ENCODE data around the gene DCAKD.

Gene DCAKD

GRCh38 chr17:44998646-44999045, 52.8 kb downstream of the DCAKD start:
- H3K36me3 ChIP-seq (replicated peaks; ENCODE audit: insufficient read depth, low read length): no peaks in the 10 kb centered on the region
- no peaks in the 10 kb centered on the region for H3K9me2 ChIP-seq (replicated peaks; ENCODE audit: insufficient read depth, low read length)
- H3F3A ChIP-seq (ENCODE audit: insufficient read depth, low read length): no peaks in the 10 kb centered on the region
- no peak overlapping the region for H3K4me3 ChIP-seq (ENCODE audit: low read length)
- DNase-seq: no peak
- TF ChIP-seq EZH2phosphoT487 (IDR thresholded peaks at IDR 0.05; ENCODE audit: low read length) (no peak), EZH2 (optimal IDR thresholded peaks at IDR 0.05; ENCODE audit: low read depth, low read length) (no peak)
- TF ChIP-seq, protein P1, sequence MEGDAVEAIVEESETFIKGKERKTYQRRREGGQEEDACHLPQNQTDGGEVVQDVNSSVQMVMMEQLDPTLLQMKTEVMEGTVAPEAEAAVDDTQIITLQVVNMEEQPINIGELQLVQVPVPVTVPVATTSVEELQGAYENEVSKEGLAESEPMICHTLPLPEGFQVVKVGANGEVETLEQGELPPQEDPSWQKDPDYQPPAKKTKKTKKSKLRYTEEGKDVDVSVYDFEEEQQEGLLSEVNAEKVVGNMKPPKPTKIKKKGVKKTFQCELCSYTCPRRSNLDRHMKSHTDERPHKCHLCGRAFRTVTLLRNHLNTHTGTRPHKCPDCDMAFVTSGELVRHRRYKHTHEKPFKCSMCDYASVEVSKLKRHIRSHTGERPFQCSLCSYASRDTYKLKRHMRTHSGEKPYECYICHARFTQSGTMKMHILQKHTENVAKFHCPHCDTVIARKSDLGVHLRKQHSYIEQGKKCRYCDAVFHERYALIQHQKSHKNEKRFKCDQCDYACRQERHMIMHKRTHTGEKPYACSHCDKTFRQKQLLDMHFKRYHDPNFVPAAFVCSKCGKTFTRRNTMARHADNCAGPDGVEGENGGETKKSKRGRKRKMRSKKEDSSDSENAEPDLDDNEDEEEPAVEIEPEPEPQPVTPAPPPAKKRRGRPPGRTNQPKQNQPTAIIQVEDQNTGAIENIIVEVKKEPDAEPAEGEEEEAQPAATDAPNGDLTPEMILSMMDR (IDR thresholded peaks at IDR 0.05; ENCODE audit: low read length): no peak
- no peak overlapping the region for H3K9ac ChIP-seq (ENCODE audit: low read length)
- no peaks in the 10 kb centered on the region for H4K20me1 ChIP-seq (ENCODE audit: insufficient read depth, low read length)
- no peaks in the 10 kb centered on the region for H3K9me3 ChIP-seq (replicated peaks; ENCODE audit: insufficient read depth, low read length)
- H3K27ac ChIP-seq (ENCODE audit: low read length): no peak overlapping the region
- H2AFZ ChIP-seq (ENCODE audit: low read length): no peak overlapping the region
- H3K79me2 ChIP-seq (ENCODE audit: low read length): no peaks in the 10 kb centered on the region
- no peak overlapping the region for H3K4me2 ChIP-seq (ENCODE audit: low read depth, low read length)
- H3K4me1 ChIP-seq (ENCODE audit: low read length): no peaks in the 10 kb centered on the region
- H3K27me3 ChIP-seq (replicated peaks; ENCODE audit: insufficient read depth, low read length): no peaks in the 10 kb centered on the region

- Histone ChIP-seq H3K4me2 (ENCODE audit: low read depth, low read length) (no peak overlapping the region), H4K20me1 (ENCODE audit: insufficient read depth, low read length) (no peaks in the 10 kb centered on the region), H2AFZ (ENCODE audit: low read length) (no peak overlapping the region), H3K36me3 (replicated peaks; ENCODE audit: insufficient read depth, low read length) (no peaks in the 10 kb centered on the region), H3K9me2 (replicated peaks; ENCODE audit: insufficient read depth, low read length) (no peaks in the 10 kb centered on the region), H3K9ac (ENCODE audit: low read length) (no peak overlapping the region), H3K79me2 (ENCODE audit: low read length) (no peaks in the 10 kb centered on the region), H3F3A (ENCODE audit: insufficient read depth, low read length) (no peaks in the 10 kb centered on the region), H3K4me3 (ENCODE audit: low read length) (no peak overlapping the region), H3K27ac (ENCODE audit: low read length) (no peak overlapping the region), H3K4me1 (ENCODE audit: low read length) (no peaks in the 10 kb centered on the region), H3K9me3 (replicated peaks; ENCODE audit: insufficient read depth, low read length) (no peaks in the 10 kb centered on the region), H3K27me3 (replicated peaks; ENCODE audit: insufficient read depth, low read length) (no peaks in the 10 kb centered on the region)
- TF ChIP-seq, protein P1 (IDR thresholded peaks at IDR 0.05; ENCODE audit: low read length): no peak
- no peak for TF ChIP-seq EZH2 (optimal IDR thresholded peaks at IDR 0.05; ENCODE audit: low read depth, low read length)
- no peak for TF ChIP-seq EZH2phosphoT487 (IDR thresholded peaks at IDR 0.05; ENCODE audit: low read length)
- no peak for DNase-seq
Measured at GRCh38 chr17:44997733-44998520, 53.5 kb downstream of the DCAKD start.

DNA sequence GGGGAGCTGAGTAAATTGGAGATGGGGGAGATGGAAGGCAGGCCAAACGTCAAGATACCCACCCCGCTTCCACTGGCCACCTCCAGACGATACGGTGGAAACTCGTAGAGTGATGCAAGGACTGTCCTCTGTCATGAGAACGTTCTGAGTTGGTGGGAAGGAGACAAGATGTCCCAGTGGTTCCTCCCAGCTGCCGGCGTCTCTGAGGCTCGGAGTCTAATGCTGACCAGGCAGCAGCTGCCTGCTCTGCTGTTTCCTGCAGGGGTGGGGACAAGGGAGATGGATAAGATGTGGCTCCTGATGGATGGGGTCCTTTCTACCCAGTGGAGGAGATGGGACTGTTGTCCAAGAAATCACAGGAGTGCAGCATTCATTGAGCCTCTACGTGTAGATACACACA, 55.1 kb downstream of the DCAKD start:
- Histone ChIP-seq H3K9ac (ENCODE audit: low read length) (no peak overlapping the region), H2AFZ (ENCODE audit: low read length) (no peak overlapping the region), H3K4me1 (ENCODE audit: low read length) (no peaks in the 10 kb centered on the region), H3K4me2 (ENCODE audit: low read depth, low read length) (no peak overlapping the region), H4K20me1 (ENCODE audit: insufficient read depth, low read length) (no peaks in the 10 kb centered on the region), H3K79me2 (ENCODE audit: low read length) (no peaks in the 10 kb centered on the region), H3K36me3 (replicated peaks; ENCODE audit: insufficient read depth, low read length) (no peaks in the 10 kb centered on the region), H3K27ac (ENCODE audit: low read length) (no peak overlapping the region), H3K27me3 (replicated peaks; ENCODE audit: insufficient read depth, low read length) (peaks cover 6% of the 10 kb centered on the region; the same call in 1 of the 2 replicates), H3F3A (ENCODE audit: insufficient read depth, low read length) (no peaks in the 10 kb centered on the region), H3K4me3 (ENCODE audit: low read length) (no peak overlapping the region), H3K9me2 (replicated peaks; ENCODE audit: insufficient read depth, low read length) (no peaks in the 10 kb centered on the region), H3K9me3 (replicated peaks; ENCODE audit: insufficient read depth, low read length) (no peaks in the 10 kb centered on the region)
- DNase-seq: no peak
- TF ChIP-seq, protein P1 (IDR thresholded peaks at IDR 0.05; ENCODE audit: low read length): no peak
- TF ChIP-seq EZH2 (optimal IDR thresholded peaks at IDR 0.05; ENCODE audit: low read depth, low read length) (no peak), EZH2phosphoT487 (IDR thresholded peaks at IDR 0.05; ENCODE audit: low read length) (no peak)

Measured in MM.1S (cell line).